Transverse colon (tissue), 4 donors: ENCODE results near the gene C1orf122. TPM values are rescaled to one million over a fixed set of nuclear protein-coding genes. Genes with fewer than 3 reads are reported as not detected.

Source experiments
- DNase-seq: peaks from one replicate; pipeline ENCODE4 v3.0.0-alpha.2; 2019
- H3K27ac ChIP-seq, 4 donors: fragments of 200-600 bp; sonication (generic); 2 replicates each; pipeline ENCODE4 v1.5.1; 2016 to 2018; ENCODE audit warnings: inconsistent platforms in 4 of 4
- H3K27me3 ChIP-seq: fragments of 200-600 bp; sonication (generic); 2 replicates; pipeline ENCODE4 v1.5.1; 2017; ENCODE audit warnings: inconsistent platforms
- H3K36me3 ChIP-seq, 4 donors: fragments of 200-600 bp; sonication (generic); 2 replicates each; pipeline ENCODE4 v1.5.1; 2017 to 2019; ENCODE audit warnings: inconsistent platforms in 4 of 4
- H3K4me1 ChIP-seq, 4 donors: fragments of 200-600 bp; sonication (generic); 2 replicates each; pipeline ENCODE4 v1.5.1; 2017 to 2020; ENCODE audit warnings: inconsistent platforms in 4 of 4
- H3K4me3 ChIP-seq, 4 donors: fragments of 200-600 bp; sonication (generic); 1 replicate in 1 of 4; 2 replicates in 3 of 4; pipeline versions ENCODE4 v1.5.1 to v1.6.1; 2017 to 2019; ENCODE audit warnings: inconsistent platforms in 4 of 4
- H3K9me3 ChIP-seq, 2 donors: fragments of 200-600 bp; sonication (generic); 2 replicates each; pipeline ENCODE4 v1.5.1; 2017 to 2019; ENCODE audit warnings: inconsistent platforms in 2 of 2
- EP300 ChIP-seq: sonication (generic); formaldehyde crosslinking; IDR thresholded peaks from one replicate; pipeline ENCODE4 v1.6.1; 2017; ENCODE audit warnings: antibody characterized with exemption, low read depth
- POLR2A ChIP-seq: fragments of 450-650 bp; IDR thresholded peaks from one replicate; pipeline ENCODE4 v1.6.1; 2016; ENCODE audit warnings: antibody characterized with exemption, mild to moderate bottlenecking, moderate library complexity
- POLR2AphosphoS5 ChIP-seq, 3 donors: sonication (generic); formaldehyde crosslinking; IDR thresholded peaks; one replicate each; pipeline ENCODE4 v1.6.1; 2016; ENCODE audit warnings: antibody characterized with exemption in 3 of 3
- WGBS, 2 donors: methylation state at CpG; one replicate each; pipeline ENCODE4 v1.1.5; 2018; ENCODE audit warnings: low coverage in 1 of 2; 5-methylcytosine and 5-hydroxymethylcytosine counted together
- in situ Hi-C, 4 donors: fragments of 200-750 bp; cut with MboI; loops; one replicate each; pipeline versions ENCODE4 v1.15.0 to v1.15.1; 2017; ENCODE audit warnings: low sequenced_read_pairs in 3 of 4, low pct_ligation_motif_present in 1 of 4, low pct_unique_long_range_greater_than_20kb in 1 of 4
- intact Hi-C: fragments of 100-400 bp; cut with DNase I; formaldehyde crosslinking; loops from one replicate; pipeline ENCODE4 v1.15.1; 2023; ENCODE audit warnings: low total_unique reads
- total RNA-seq, 4 donors: library from RNA; depleted of rRNA; stranded (reverse); fragments of >200 nt; gene quantifications; one replicate each; pipeline ENCODE4 v1.1.0, GENCODE V29; 2016
- TF ChIP-seq, protein P1 (sequence below), 5 experiments: fragments of 200-600 bp in 3 of 5; fragments of 450-650 bp in 2 of 5; sonication (generic) in 3 of 5; IDR thresholded peaks; 1 replicate in 2 of 5; 2 replicates in 3 of 5; pipeline ENCODE4 v1.5.1; 2016 to 2017; ENCODE audit warnings: antibody characterized with exemption in 5 of 5, inconsistent platforms in 3 of 5, mild to moderate bottlenecking in 2 of 5, moderate library complexity in 1 of 5

The C1orf122 gene
- total RNA-seq, 4 donors from 2014 or later, result 48.9 to 71.6 (median 55.2) TPM

DNA sequence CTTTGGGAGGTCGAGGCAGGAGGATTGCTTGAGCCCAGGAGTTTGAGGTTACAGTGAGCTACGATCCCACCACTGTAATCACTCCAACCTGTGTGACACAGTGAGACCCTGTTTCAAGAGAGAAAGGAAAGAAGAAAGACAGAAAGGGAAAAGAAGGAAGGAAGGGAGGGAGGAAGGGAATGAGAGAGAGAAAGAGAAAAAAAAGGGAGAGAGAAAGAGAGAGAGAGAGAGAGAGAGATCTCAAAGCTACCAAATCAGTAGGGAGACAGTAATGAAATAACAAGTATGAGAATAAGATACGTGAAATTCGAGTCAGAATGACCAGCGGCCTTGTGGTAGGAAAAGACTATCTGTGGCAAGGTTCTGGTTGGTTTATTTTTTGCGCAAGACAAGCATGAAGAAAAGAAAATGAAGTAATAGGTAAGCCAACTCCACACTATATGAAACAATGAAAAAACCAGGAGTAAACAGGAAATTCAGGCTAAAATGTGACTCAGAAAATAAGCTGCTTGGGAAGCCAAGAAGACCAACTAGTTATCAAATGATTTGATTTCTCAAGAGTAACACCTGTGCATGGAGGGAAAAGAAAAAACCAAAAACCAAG, 42.9 kb downstream of the C1orf122 start:
- in situ Hi-C loops, result loop anchor here in 1 of 4 donors (10.0 kb wide), 1 partner anchor 256 kb away; the partner anchor contains the start of gene GNL2
- TF ChIP-seq, protein P1, sequence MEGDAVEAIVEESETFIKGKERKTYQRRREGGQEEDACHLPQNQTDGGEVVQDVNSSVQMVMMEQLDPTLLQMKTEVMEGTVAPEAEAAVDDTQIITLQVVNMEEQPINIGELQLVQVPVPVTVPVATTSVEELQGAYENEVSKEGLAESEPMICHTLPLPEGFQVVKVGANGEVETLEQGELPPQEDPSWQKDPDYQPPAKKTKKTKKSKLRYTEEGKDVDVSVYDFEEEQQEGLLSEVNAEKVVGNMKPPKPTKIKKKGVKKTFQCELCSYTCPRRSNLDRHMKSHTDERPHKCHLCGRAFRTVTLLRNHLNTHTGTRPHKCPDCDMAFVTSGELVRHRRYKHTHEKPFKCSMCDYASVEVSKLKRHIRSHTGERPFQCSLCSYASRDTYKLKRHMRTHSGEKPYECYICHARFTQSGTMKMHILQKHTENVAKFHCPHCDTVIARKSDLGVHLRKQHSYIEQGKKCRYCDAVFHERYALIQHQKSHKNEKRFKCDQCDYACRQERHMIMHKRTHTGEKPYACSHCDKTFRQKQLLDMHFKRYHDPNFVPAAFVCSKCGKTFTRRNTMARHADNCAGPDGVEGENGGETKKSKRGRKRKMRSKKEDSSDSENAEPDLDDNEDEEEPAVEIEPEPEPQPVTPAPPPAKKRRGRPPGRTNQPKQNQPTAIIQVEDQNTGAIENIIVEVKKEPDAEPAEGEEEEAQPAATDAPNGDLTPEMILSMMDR (IDR thresholded peaks at IDR 0.05), result no peak
- TF ChIP-seq EP300 (no peak), POLR2A (no peak), POLR2AphosphoS5 (IDR thresholded peaks at IDR 0.05) (no peak)
- no peaks in the 10 kb centered on the region for H3K36me3 ChIP-seq
- DNase-seq, result no peak
- intact Hi-C loops, result no loop called here
- H3K4me1 ChIP-seq, result peaks cover 3 to 70% (median 16%) of the 10 kb centered on the region in 4 donors
- H3K4me3 ChIP-seq, result no peak overlapping the region
- H3K9me3 ChIP-seq, result no peaks in the 10 kb centered on the region
- no peaks in the 10 kb centered on the region for H3K27me3 ChIP-seq
- H3K27ac ChIP-seq, result no peak overlapping the region
- WGBS, 2 donors, result 77 to 91% methylated on average over 6 of the region's 6 CpGs

DNA sequence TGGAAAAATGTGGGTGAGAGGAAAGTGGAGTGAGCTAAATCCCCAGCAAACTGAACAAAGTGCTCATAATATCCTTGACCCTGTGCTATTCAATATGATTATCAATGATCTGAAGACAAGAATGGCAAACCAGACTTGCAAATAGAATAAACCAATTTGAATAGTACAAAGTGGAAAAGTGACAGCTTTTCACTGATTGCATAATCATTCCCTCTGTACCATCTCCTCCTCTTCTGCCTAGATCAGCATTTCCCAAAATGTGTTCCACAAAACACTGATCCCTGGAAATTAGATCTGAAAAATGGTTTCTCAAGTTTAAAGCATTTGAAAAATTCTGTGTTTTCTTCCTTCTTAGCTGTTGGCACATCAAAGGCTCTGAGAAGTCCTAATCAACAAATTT, 43.7 kb downstream of the C1orf122 start:
- Histone ChIP-seq H3K4me1 (peaks cover under 1 to 70% (median 14%) of the 10 kb centered on the region in 4 donors), H3K4me3 (no peak overlapping the region), H3K36me3 (no peaks in the 10 kb centered on the region), H3K9me3 (no peaks in the 10 kb centered on the region), H3K27me3 (no peaks in the 10 kb centered on the region), H3K27ac (no peak overlapping the region)
- intact Hi-C loops, result no loop called here
- no peak for TF ChIP-seq POLR2AphosphoS5 (IDR thresholded peaks at IDR 0.05)
- TF ChIP-seq, protein P1 (IDR thresholded peaks at IDR 0.05), result no peak
- TF ChIP-seq POLR2A, result no peak
- no peak for TF ChIP-seq EP300
- in situ Hi-C loops, result loop anchor here in 1 of 4 donors (10.0 kb wide), 1 partner anchor 256 kb away; the partner anchor contains the start of gene GNL2
- DNase-seq, result no peak

GRCh38 chr1:37851782-37852210, 44.2 kb downstream of the C1orf122 start:
- no peak for TF ChIP-seq POLR2A
- 44 to 63% methylated on average over 2 of the region's 2 CpGs for WGBS, 2 donors
- no peak overlapping the region for H3K27ac ChIP-seq
- no peaks in the 10 kb centered on the region for H3K27me3 ChIP-seq
- H3K9me3 ChIP-seq, result no peaks in the 10 kb centered on the region
- peaks cover under 1 to 70% (median 10%) of the 10 kb centered on the region in 4 donors for H3K4me1 ChIP-seq
- H3K4me3 ChIP-seq, result no peak overlapping the region
- intact Hi-C loops, result no loop called here
- DNase-seq, result no peak
- H3K36me3 ChIP-seq, result no peaks in the 10 kb centered on the region
- in situ Hi-C loops, result loop anchor here in 1 of 4 donors (10.0 kb wide), 1 partner anchor 257 kb away; the partner anchor contains the start of gene GNL2

GRCh38 chr1:37853157-37853556, 45.6 kb downstream of the C1orf122 start:
- TF ChIP-seq EP300, result no peak
- no peak for TF ChIP-seq POLR2AphosphoS5 (IDR thresholded peaks at IDR 0.05)
- TF ChIP-seq, protein P1 (IDR thresholded peaks at IDR 0.05), result no peak
- no peak for TF ChIP-seq POLR2A
- Histone ChIP-seq H3K4me3 (no peak overlapping the region), H3K4me1 (peaks cover 0 to 72% (median 12%) of the 10 kb centered on the region in 4 donors), H3K9me3 (no peaks in the 10 kb centered on the region), H3K27ac (no peak overlapping the region), H3K27me3 (no peaks in the 10 kb centered on the region), H3K36me3 (no peaks in the 10 kb centered on the region)
- in situ Hi-C loops, result loop anchor here in 1 of 4 donors (10.0 kb wide), 1 partner anchor 258 kb away; the partner anchor contains the start of gene GNL2
- DNase-seq, result no peak
- intact Hi-C loops, result no loop called here

- H3K4me1 ChIP-seq, result peaks cover 7 to 76% (median 19%) of the 10 kb centered on the region in 4 donors
- no peaks in the 10 kb centered on the region for H3K27me3 ChIP-seq
- no peak overlapping the region for H3K4me3 ChIP-seq
- WGBS, 2 donors, result 88 to 90% methylated on average over 3 to 6 of the region's 6 CpGs
- in situ Hi-C loops (loop anchor here in 1 of 4 donors (10.0 kb wide), 1 partner anchor 260 kb away; the partner anchor contains the start of gene GNL2), intact Hi-C loops (no loop called here)
- no peak for DNase-seq
- H3K27ac ChIP-seq, result no peak overlapping the region
- H3K36me3 ChIP-seq, result no peaks in the 10 kb centered on the region
- TF ChIP-seq, protein P1 (IDR thresholded peaks at IDR 0.05), result no peak
- TF ChIP-seq POLR2AphosphoS5 (IDR thresholded peaks at IDR 0.05), result no peak
- TF ChIP-seq EP300, result no peak
- TF ChIP-seq POLR2A, result no peak
- H3K9me3 ChIP-seq, result no peaks in the 10 kb centered on the region
Measured at GRCh38 chr1:37854406-37854805, 46.8 kb downstream of the C1orf122 start.
